SK-N-SH (cell line): Measurements from ENCODE around the gene MAGI2. TPM values are rescaled to one million over a fixed set of nuclear protein-coding genes. Genes with fewer than 3 reads are reported as not detected.

Experiments
- CTCF ChIA-PET: fragments of 300-600, 350-600 bp; formaldehyde crosslinking; extraction: SDS; loops from one replicate; lab custom pipeline; 2021; lab: Yijun Ruan, JAX
- POLR2A ChIA-PET: fragments of 350-600 bp; sonication (Branson Sonifier 250); formaldehyde crosslinking; extraction: SDS; loops from one replicate; lab custom pipeline; 2020; ENCODE audit warnings: antibody characterized with exemption, inconsistent platforms; lab: Yijun Ruan, JAX
- DNase-seq: peaks from one replicate; pipeline ENCODE4 v3.0.0; 2012
- H2AFZ ChIP-seq: fragments of 200-600 bp; sonication (generic); 2 replicates; pipeline ENCODE4 v1.8.1; 2016; ENCODE audit warnings: antibody characterized with exemption, mild to moderate bottlenecking, low read depth
- H3F3A ChIP-seq: fragments of 200-600 bp; sonication (generic); replicated peaks from 2 replicates; pipeline ENCODE3; 2016; ENCODE audit warnings: antibody characterized with exemption, mild to moderate bottlenecking; ENCODE audit not compliant: insufficient read depth
- H3K27ac ChIP-seq, 2 experiments: fragments of 200-500 bp in 1 of 2; fragments of 200-600 bp in 1 of 2; sonication (Bioruptor generic) in 1 of 2; sonication (generic), shearing (Covaris generic) in 1 of 2; 2 replicates each; pipeline versions ENCODE4 v1.5.1 to v1.6.1; 2014 to 2016; ENCODE audit warnings: low read depth in 2 of 2, inconsistent platforms in 1 of 2, low read length in 1 of 2, mild to moderate bottlenecking in 1 of 2, mixed read lengths in 1 of 2
- H3K27me3 ChIP-seq: fragments of 200-600 bp; sonication (generic), shearing (Covaris generic); 2 replicates; pipeline ENCODE4 v1.6.1; 2016; ENCODE audit warnings: mixed run types; ENCODE audit not compliant: insufficient read depth
- H3K36me3 ChIP-seq, 2 experiments: fragments of 200-500 bp in 1 of 2; fragments of 200-600 bp in 1 of 2; sonication (Bioruptor generic) in 1 of 2; sonication (generic) in 1 of 2; replicated peaks in 1 of 2; 2 replicates each; pipeline versions ENCODE3 to v1.5.1; 2014 to 2016; ENCODE audit warnings: low read length in 1 of 2, mild to moderate bottlenecking in 1 of 2; ENCODE audit not compliant: insufficient read depth in 2 of 2, control insufficient read depth in 1 of 2
- H3K4me1 ChIP-seq, 2 experiments: fragments of 200-500 bp in 1 of 2; fragments of 200-600 bp in 1 of 2; sonication (Bioruptor generic) in 1 of 2; sonication (generic), shearing (Covaris generic) in 1 of 2; 2 replicates each; pipeline versions ENCODE4 v1.5.1 to v1.6.1; 2014 to 2016; ENCODE audit warnings: low read depth in 1 of 2, low read length in 1 of 2, mixed run types in 1 of 2; ENCODE audit not compliant: insufficient read depth in 2 of 2, control insufficient read depth in 1 of 2
- H3K4me2 ChIP-seq: fragments of 200-600 bp; sonication (generic), shearing (Covaris generic); 2 replicates; pipeline ENCODE4 v1.6.1; 2017; ENCODE audit warnings: mixed run types
- H3K4me3 ChIP-seq, 2 experiments: fragments of 200-500 bp in 1 of 2; fragments of 200-600 bp in 1 of 2; sonication (Bioruptor generic) in 1 of 2; sonication (generic), shearing (Covaris generic) in 1 of 2; 2 replicates each; pipeline versions ENCODE4 v1.5.1 to v1.8.1; 2014 to 2016; ENCODE audit warnings: low read depth in 2 of 2, inconsistent platforms in 1 of 2, low read length in 1 of 2, mild to moderate bottlenecking in 1 of 2, mixed read lengths in 1 of 2, moderate library complexity in 1 of 2
- H3K79me2 ChIP-seq: fragments of 200-600 bp; sonication (generic); 2 replicates; pipeline ENCODE4 v1.8.1; 2017; ENCODE audit warnings: mild to moderate bottlenecking; ENCODE audit not compliant: insufficient read depth
- H3K9ac ChIP-seq: fragments of 200-600 bp; sonication (generic); 2 replicates; pipeline ENCODE4 v1.6.1; 2017; ENCODE audit warnings: mixed run types
- H3K9me2 ChIP-seq: fragments of 200-600 bp; sonication (generic); 2 replicates; pipeline ENCODE4 v1.6.1; 2017; ENCODE audit warnings: mixed run types
- H3K9me3 ChIP-seq: fragments of 200-600 bp; sonication (generic); 2 replicates; pipeline ENCODE4 v1.6.1; 2017; ENCODE audit warnings: mixed run types, mild to moderate bottlenecking, moderate library complexity
- H4K20me1 ChIP-seq: fragments of 200-600 bp; sonication (generic); 2 replicates; pipeline ENCODE4 v1.6.1; 2017; ENCODE audit warnings: mild to moderate bottlenecking, mixed run types; ENCODE audit not compliant: insufficient read depth
- EP300 ChIP-seq, 2 experiments: IDR thresholded peaks; 2 replicates each; pipeline versions ENCODE4 v1.4.0 to v1.6.1; 2012; ENCODE audit warnings: borderline replicate concordance in 1 of 2, low read depth in 1 of 2, low read length in 1 of 2
- EZH2phosphoT487 ChIP-seq: fragments of 200-600 bp; sonication (generic); IDR thresholded peaks from 2 replicates; pipeline ENCODE4 v1.6.1; 2017; ENCODE audit warnings: low read depth, mixed run types, mild to moderate bottlenecking, antibody characterized with exemption, moderate library complexity, borderline replicate concordance
- FOSL2 ChIP-seq: IDR thresholded peaks from 2 replicates; pipeline ENCODE4 v1.4.0; 2012; ENCODE audit warnings: low read depth, mild to moderate bottlenecking, moderate library complexity, borderline replicate concordance
- GATA2 ChIP-seq: sonication (generic); formaldehyde crosslinking; IDR thresholded peaks from 2 replicates; pipeline ENCODE4 v1.5.0; 2020; ENCODE audit warnings: mild to moderate bottlenecking, missing genetic modification reagents
- JUND ChIP-seq: IDR thresholded peaks from 2 replicates; pipeline ENCODE4 v1.4.0; 2012
- NRF1 ChIP-seq: IDR thresholded peaks from 2 replicates; pipeline ENCODE4 v1.6.1; 2012; ENCODE audit warnings: low read depth, mild to moderate bottlenecking, low read length
- RAD21 ChIP-seq: IDR thresholded peaks from 2 replicates; pipeline ENCODE4 v1.6.1; 2012; ENCODE audit warnings: mild to moderate bottlenecking, low read length
- TAF1 ChIP-seq: IDR thresholded peaks from 2 replicates; pipeline ENCODE4 v1.6.1; 2012; ENCODE audit warnings: low read depth, mild to moderate bottlenecking, low read length, moderate library complexity, borderline replicate concordance
- TCF12 ChIP-seq: IDR thresholded peaks from 2 replicates; pipeline ENCODE4 v1.4.0; 2012
- YY1 ChIP-seq: IDR thresholded peaks from 2 replicates; pipeline ENCODE4 v1.4.0; 2012; ENCODE audit warnings: low read depth, mild to moderate bottlenecking
- WGBS: methylation state at CpG from one replicate; pipeline ENCODE4 v1.1.6; 2017; ENCODE audit warnings: low lambda C conversion rate; 5-methylcytosine and 5-hydroxymethylcytosine counted together
- polyA plus RNA-seq, 3 experiments: library from polyadenylated mRNA; depleted of rRNA; stranded (reverse); fragments of >200 nt; gene quantifications; 2 replicates each; pipeline ENCODE4 v1.2.3, GENCODE V29; 2012
- TF ChIP-seq, protein P1 (sequence below): fragments of 150-350 bp; IDR thresholded peaks from 2 replicates; pipeline ENCODE4 v1.6.1; 2017; ENCODE audit warnings: antibody characterized with exemption, low read length, low read depth, borderline replicate concordance
- TF ChIP-seq, protein P2 (sequence below): IDR thresholded peaks from 2 replicates; pipeline ENCODE4 v1.4.0; 2012; ENCODE audit warnings: low read depth, borderline replicate concordance

The MAGI2 gene
- polyA plus RNA-seq, 1 of the 3 experiments (the other 2 are of a cell fraction): 1.1 TPM

DNA sequence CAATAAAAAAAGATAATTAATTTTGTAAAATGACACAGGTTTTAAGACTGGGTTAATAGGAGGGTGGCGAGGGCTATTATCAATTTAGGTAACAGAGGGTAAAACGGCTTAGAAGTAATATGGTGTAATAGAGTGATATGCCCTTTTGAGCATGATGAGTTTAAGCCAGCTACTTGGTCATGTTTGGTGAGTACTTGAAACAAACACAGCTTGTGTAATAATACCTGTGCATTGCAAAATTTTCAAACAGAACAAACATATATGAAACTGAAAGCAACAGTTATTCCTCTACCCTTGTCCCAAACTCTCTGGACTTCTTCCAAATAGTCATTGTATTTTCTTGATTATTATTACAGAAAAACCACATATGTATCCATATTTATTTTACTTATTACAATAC, 241.7 kb downstream of the MAGI2 start:
- Histone ChIP-seq H3K9me2 (no peaks in the 10 kb centered on the region), H3K9me3 (no peaks in the 10 kb centered on the region), H3K27ac (no peak overlapping the region), H4K20me1 (no peaks in the 10 kb centered on the region), H3K9ac (no peak overlapping the region), H3K4me2 (no peak overlapping the region), H3K79me2 (no peaks in the 10 kb centered on the region), H2AFZ (no peak overlapping the region), H3K4me3 (no peak overlapping the region), H3F3A (no peaks in the 10 kb centered on the region), H3K27me3 (no peaks in the 10 kb centered on the region), H3K4me1 (no peaks in the 10 kb centered on the region), H3K36me3 (no peaks in the 10 kb centered on the region)
- TF ChIP-seq YY1 (no peak), JUND (no peak), TCF12 (no peak), GATA2 (no peak), TAF1 (no peak), NRF1 (no peak)
- DNase-seq: no peak
- POLR2A ChIA-PET: no interaction called here
- WGBS: 89% methylated on average over 2 of the region's 2 CpGs
- CTCF ChIA-PET: interaction anchor here (1.7 kb wide), 1 partner anchor 14 kb away, joined by 4 read pairs; no protein-coding TSS in a partner anchor

DNA sequence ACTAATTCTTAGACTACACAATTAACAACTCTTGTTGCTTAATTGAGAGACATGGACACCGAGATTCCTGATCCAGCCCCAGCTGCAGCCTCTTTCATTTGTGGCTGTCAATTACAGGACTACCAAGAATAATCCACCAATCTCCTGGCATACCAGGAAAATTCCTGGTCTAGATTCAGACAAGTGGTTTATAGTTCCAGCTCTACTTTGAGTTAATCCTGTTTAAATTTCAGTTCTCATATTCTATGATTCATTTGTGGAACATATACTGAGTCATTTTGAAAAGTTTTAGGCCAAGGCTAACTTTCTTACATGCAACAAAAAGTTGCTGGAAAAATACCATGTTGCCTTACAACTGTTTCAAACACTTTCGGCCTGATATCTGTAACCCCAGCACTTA, 253.5 kb downstream of the MAGI2 start:
- WGBS: 69% methylated on average over 2 of the region's 2 CpGs
- no peaks in the 10 kb centered on the region for H3K9me2 ChIP-seq

DNA sequence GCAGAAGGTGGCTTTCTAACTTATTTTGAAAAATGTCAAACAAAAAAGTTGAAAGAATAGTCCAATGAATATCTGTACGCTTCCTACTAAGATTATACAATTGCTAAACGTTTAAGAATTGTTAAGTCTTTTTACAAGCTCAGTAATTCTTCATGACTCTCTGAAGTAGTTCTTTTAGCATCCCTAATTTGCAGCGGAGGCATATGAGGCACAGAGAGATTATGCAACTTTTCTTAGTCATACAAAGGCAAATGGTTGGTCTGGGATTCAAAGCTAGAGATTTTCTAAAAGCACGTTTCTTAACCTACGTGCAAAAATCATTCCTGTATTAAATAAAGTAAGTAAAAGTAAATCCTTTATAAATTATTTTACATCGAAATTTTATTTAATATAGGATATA, 254.2 kb downstream of the MAGI2 start:
- TF ChIP-seq, protein P1, sequence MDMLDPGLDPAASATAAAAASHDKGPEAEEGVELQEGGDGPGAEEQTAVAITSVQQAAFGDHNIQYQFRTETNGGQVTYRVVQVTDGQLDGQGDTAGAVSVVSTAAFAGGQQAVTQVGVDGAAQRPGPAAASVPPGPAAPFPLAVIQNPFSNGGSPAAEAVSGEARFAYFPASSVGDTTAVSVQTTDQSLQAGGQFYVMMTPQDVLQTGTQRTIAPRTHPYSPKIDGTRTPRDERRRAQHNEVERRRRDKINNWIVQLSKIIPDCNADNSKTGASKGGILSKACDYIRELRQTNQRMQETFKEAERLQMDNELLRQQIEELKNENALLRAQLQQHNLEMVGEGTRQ: no peak
- TF ChIP-seq RAD21 (no peak), EZH2phosphoT487 (no peak), EP300 (IDR thresholded peaks at IDR 0.05; ENCODE audit: borderline replicate concordance in 1 of 2, low read depth in 1 of 2, low read length in 1 of 2) (no peak)

More for the DNA sequence above, 253.5 kb downstream of the MAGI2 start:
- CTCF ChIA-PET: interaction anchor here (1.9 kb wide), 1 partner anchor 23 kb away, joined by 6 read pairs; no protein-coding TSS in a partner anchor
- no peak overlapping the region for H3K4me3 ChIP-seq
- H3F3A ChIP-seq: no peaks in the 10 kb centered on the region
- no peak overlapping the region for H3K27ac ChIP-seq
- no peak overlapping the region for H2AFZ ChIP-seq
- peaks cover 0 to 2% of the 10 kb centered on the region in 2 experiments; a peak in 1 of 4 replicates for H3K4me1 ChIP-seq
- H3K79me2 ChIP-seq: no peaks in the 10 kb centered on the region
- no peaks in the 10 kb centered on the region for H4K20me1 ChIP-seq
- TF ChIP-seq EP300 (IDR thresholded peaks at IDR 0.05; ENCODE audit: borderline replicate concordance in 1 of 2, low read depth in 1 of 2, low read length in 1 of 2) (no peak), FOSL2 (peak; percentile 18; the same call in 1 of the 2 replicates)
- TF ChIP-seq, protein P2, sequence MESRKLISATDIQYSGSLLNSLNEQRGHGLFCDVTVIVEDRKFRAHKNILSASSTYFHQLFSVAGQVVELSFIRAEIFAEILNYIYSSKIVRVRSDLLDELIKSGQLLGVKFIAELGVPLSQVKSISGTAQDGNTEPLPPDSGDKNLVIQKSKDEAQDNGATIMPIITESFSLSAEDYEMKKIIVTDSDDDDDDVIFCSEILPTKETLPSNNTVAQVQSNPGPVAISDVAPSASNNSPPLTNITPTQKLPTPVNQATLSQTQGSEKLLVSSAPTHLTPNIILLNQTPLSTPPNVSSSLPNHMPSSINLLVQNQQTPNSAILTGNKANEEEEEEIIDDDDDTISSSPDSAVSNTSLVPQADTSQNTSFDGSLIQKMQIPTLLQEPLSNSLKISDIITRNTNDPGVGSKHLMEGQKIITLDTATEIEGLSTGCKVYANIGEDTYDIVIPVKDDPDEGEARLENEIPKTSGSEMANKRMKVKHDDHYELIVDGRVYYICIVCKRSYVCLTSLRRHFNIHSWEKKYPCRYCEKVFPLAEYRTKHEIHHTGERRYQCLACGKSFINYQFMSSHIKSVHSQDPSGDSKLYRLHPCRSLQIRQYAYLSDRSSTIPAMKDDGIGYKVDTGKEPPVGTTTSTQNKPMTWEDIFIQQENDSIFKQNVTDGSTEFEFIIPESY: no peak
- H3K36me3 ChIP-seq: no peaks in the 10 kb centered on the region
- no peak overlapping the region for H3K4me2 ChIP-seq
- POLR2A ChIA-PET: no interaction called here
- no peak for DNase-seq
- H3K9me3 ChIP-seq: no peaks in the 10 kb centered on the region
- H3K27me3 ChIP-seq: no peaks in the 10 kb centered on the region
- no peak overlapping the region for H3K9ac ChIP-seq

More for the DNA sequence above, 254.2 kb downstream of the MAGI2 start:
- no peak for DNase-seq
- Histone ChIP-seq H2AFZ (no peak overlapping the region), H3K9ac (no peak overlapping the region), H3K27me3 (no peaks in the 10 kb centered on the region), H3K79me2 (no peaks in the 10 kb centered on the region), H3K4me3 (no peak overlapping the region), H3K4me1 (peaks cover 0 to 2% of the 10 kb centered on the region in 2 experiments; a peak in 1 of 4 replicates), H3K36me3 (no peaks in the 10 kb centered on the region), H3K9me2 (no peaks in the 10 kb centered on the region), H3K4me2 (no peak overlapping the region), H4K20me1 (no peaks in the 10 kb centered on the region), H3K9me3 (no peaks in the 10 kb centered on the region), H3K27ac (no peak overlapping the region), H3F3A (no peaks in the 10 kb centered on the region)
- POLR2A ChIA-PET: no interaction called here
- 78% methylated on average over 6 of the region's 6 CpGs for WGBS
- CTCF ChIA-PET: interaction anchor here (1.9 kb wide), 1 partner anchor 22 kb away, joined by 6 read pairs; no protein-coding TSS in a partner anchor
